ENCODE data around the gene CDIP1. TPM values are rescaled to one million over a fixed set of nuclear protein-coding genes. Genes with fewer than 3 reads are reported as not detected.
A peak's percentile ranks its signal among the peaks of the same experiment; 100 is the strongest.

Gene CDIP1
- total and polyA plus RNA-seq, 8 donors: 13.6 to 24.4 (median 18.9) TPM

DNA sequence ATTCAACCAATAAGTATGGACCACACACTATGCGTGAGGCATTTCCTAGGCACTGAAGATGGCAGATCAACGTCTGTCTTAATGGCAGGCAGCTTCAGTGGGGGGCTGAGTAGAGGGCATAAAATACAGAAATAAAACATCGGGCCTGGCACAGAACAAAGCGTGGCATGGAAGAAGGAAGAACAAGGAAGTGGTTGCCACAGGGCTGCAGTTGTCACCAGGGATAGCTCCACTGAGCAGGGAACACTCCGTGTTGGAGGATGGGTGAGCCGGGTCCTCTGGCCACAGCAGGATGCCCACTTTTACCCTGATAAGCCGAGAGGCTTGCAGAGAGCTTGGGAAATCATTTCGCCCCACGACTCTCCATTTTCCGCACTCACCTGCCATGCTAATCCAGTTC is 6.3 kb downstream of the CDIP1 start:
- peaks cover 18 to 25% (median 22%) of the 10 kb centered on the region in 3 donors for H3K4me1 ChIP-seq
- no peaks in the 10 kb centered on the region for H3K27me3 ChIP-seq
- intact Hi-C loops (cut with DNase I): no loop called here
- H3K36me3 ChIP-seq: no peaks in the 10 kb centered on the region
- no peaks in the 10 kb centered on the region for H3K9me3 ChIP-seq
- ATAC-seq (no peak), FAIRE-seq (no peak), DNase-seq (peak in 1 of 6 donors; percentile 14)
- 92 to 97% methylated on average over 10 of the region's 10 CpGs for WGBS, 2 donors
- TF ChIP-seq, protein P1, sequence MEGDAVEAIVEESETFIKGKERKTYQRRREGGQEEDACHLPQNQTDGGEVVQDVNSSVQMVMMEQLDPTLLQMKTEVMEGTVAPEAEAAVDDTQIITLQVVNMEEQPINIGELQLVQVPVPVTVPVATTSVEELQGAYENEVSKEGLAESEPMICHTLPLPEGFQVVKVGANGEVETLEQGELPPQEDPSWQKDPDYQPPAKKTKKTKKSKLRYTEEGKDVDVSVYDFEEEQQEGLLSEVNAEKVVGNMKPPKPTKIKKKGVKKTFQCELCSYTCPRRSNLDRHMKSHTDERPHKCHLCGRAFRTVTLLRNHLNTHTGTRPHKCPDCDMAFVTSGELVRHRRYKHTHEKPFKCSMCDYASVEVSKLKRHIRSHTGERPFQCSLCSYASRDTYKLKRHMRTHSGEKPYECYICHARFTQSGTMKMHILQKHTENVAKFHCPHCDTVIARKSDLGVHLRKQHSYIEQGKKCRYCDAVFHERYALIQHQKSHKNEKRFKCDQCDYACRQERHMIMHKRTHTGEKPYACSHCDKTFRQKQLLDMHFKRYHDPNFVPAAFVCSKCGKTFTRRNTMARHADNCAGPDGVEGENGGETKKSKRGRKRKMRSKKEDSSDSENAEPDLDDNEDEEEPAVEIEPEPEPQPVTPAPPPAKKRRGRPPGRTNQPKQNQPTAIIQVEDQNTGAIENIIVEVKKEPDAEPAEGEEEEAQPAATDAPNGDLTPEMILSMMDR (IDR thresholded peaks at IDR 0.05): no peak
- no peak overlapping the region for H3K4me3 ChIP-seq
- no peak overlapping the region for H3K27ac ChIP-seq

GRCh38 chr16:4531811-4532210 is 6.8 kb downstream of the CDIP1 start:
- DNase-seq (peak in 1 of 6 donors; percentile 27), FAIRE-seq (no peak), ATAC-seq (no peak)
- Histone ChIP-seq H3K9me3 (no peaks in the 10 kb centered on the region), H3K4me3 (no peak overlapping the region), H3K36me3 (no peaks in the 10 kb centered on the region), H3K27ac (peak overlapping the region in 2 of 4 donors; percentile 84 to 86), H3K27me3 (no peaks in the 10 kb centered on the region), H3K4me1 (peaks cover 18 to 22% (median 22%) of the 10 kb centered on the region in 3 donors)
- 87 to 91% methylated on average over 8 of the region's 8 CpGs for WGBS, 2 donors
- TF ChIP-seq, protein P1 (IDR thresholded peaks at IDR 0.05): no peak
- intact Hi-C loops (cut with DNase I): no loop called here

- DNase-seq (peak in 3 of 6 donors; percentile 45 to 65 (median 47)), FAIRE-seq (no peak), ATAC-seq (peak; percentile 52 to 78 (median 73))
- H3K27me3 ChIP-seq: no peaks in the 10 kb centered on the region
- no peaks in the 10 kb centered on the region for H3K9me3 ChIP-seq
- no peaks in the 10 kb centered on the region for H3K36me3 ChIP-seq
- 38 to 44% methylated on average over 16 of the region's 16 CpGs for WGBS, 2 donors
- intact Hi-C loops (cut with DNase I): no loop called here
- H3K4me3 ChIP-seq: peak overlapping the region in 1 of 4 donors; percentile 4
- H3K27ac ChIP-seq: peak overlapping the region; percentile 28 to 86 (median 72)
- TF ChIP-seq, protein P1 (IDR thresholded peaks at IDR 0.05): no peak
- peaks cover 18 to 27% (median 22%) of the 10 kb centered on the region in 3 donors for H3K4me1 ChIP-seq
Observed at GRCh38 chr16:4529085-4530060, 9.2 kb downstream of the CDIP1 start.

DNA sequence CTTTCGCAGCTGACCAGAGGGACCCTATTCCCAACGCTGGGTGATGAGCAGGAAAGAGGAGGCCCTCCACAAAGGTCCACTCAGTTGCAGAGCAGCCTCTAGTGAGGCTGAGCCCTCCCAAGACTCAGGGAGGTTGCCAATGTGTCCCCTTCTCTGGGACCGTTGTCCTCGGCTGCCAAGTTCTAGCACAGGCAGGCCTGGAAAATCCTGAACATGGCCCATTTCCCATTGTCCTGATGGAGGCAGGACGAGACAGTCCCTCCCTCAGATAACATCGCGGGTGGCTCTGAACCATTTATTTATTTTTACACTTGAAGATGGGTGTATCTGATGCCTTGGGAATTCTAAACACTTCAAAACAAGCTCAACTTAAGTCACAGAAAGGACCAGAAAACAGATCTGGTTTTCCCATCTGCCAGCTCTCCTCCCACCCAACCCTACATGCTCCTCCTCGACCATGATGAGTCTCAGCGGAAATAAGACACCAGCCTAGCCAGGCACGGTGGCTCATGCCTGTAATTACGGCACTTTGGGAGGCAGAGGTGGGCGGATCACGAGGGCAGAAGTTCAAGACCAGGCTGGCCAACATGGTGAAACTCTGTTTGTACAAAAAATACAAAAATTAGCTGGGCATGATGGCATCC is 12.8 kb downstream of the CDIP1 start:
- no peaks in the 10 kb centered on the region for H3K36me3 ChIP-seq
- TF ChIP-seq, protein P1 (IDR thresholded peaks at IDR 0.05): no peak
- DNase-seq (peak in 1 of 6 donors; percentile 34), FAIRE-seq (no peak), ATAC-seq (no peak)
- H3K27ac ChIP-seq: no peak overlapping the region
- H3K27me3 ChIP-seq: no peaks in the 10 kb centered on the region
- no peaks in the 10 kb centered on the region for H3K9me3 ChIP-seq
- H3K4me1 ChIP-seq: peaks cover 18 to 25% (median 23%) of the 10 kb centered on the region in 3 donors
- WGBS, 2 donors: 81 to 86% methylated on average over 13 of the region's 13 CpGs
- H3K4me3 ChIP-seq: no peak overlapping the region
- intact Hi-C loops (cut with DNase I): no loop called here

Data from pancreas (tissue), 10 donors.